Measurements from ENCODE around the gene FSHB. TPM values are rescaled to one million over a fixed set of nuclear protein-coding genes. Genes with fewer than 3 reads are reported as not detected.

Gene FSHB
- total RNA-seq, 1 donor from 2014 or later, result not detected

GRCh38 chr11:30282289-30282631 is 51.4 kb downstream of the FSHB start:
- Mint-ChIP-seq H3K9me3 (ENCODE audit: low read depth) (peaks cover 4% of the 10 kb centered on the region), H3K27me3 (ENCODE audit: low read depth) (peaks cover 5% of the 10 kb centered on the region), H3K27ac (ENCODE audit: unreplicated experiment) (no peak overlapping the region), H3K4me3 (ENCODE audit: unreplicated experiment) (no peak overlapping the region), H3K4me1 (ENCODE audit: low read depth) (peaks cover 13% of the 10 kb centered on the region), H3K36me3 (ENCODE audit: low read depth) (no peaks in the 10 kb centered on the region)
- TF ChIP-seq CTCF (IDR thresholded peaks at IDR 0.05), result no peak
- no peak for DNase-seq (ENCODE audit: low spot score)

Other genes starting within 250 kb of the FSHB start
- gene KCNA4, start 214.0 kb upstream of the FSHB start, total RNA-seq, result not detected in 3 replicates
- gene ARL14EP, start 92.1 kb downstream of the FSHB start, total RNA-seq, result 15.9 to 22.8 TPM (median 18.0 TPM) in 3 replicates